H1 (cell line): ENCODE measurements around the gene LIMS1.
"Not testable (repeated sequence)": the region's sequence is repeated elsewhere in the genome, so short reads cannot be mapped to it uniquely, and the experiment has no call there.

ENCODE experiments used
- ATF2 ChIP-seq: IDR thresholded peaks from 2 replicates; pipeline ENCODE4 v1.6.1; 2012; ENCODE audit warnings: low read length, inconsistent platforms
- BACH1 ChIP-seq: IDR thresholded peaks from 2 replicates; pipeline ENCODE4 v1.6.1; 2012; ENCODE audit warnings: low read length, improper control_type of control experiment
- BRCA1 ChIP-seq: IDR thresholded peaks from 2 replicates; pipeline ENCODE4 v1.6.1; 2012; ENCODE audit warnings: low read depth, low read length, improper control_type of control experiment
- CREB1 ChIP-seq: IDR thresholded peaks from 2 replicates; pipeline ENCODE4 v1.6.1; 2012; ENCODE audit warnings: inconsistent platforms
- CTCF ChIP-seq, 3 experiments: IDR thresholded peaks; 1 replicate in 2 of 3; 2 replicates in 1 of 3; pipeline versions ENCODE4 v1.5.1 to v1.6.1; 2011; ENCODE audit warnings: low read length in 3 of 3, mild to moderate bottlenecking in 3 of 3, inconsistent platforms in 2 of 3, low read depth in 1 of 3, moderate library complexity in 1 of 3; ENCODE audit not compliant: insufficient read depth in 1 of 3; ENCODE audit errors: control extremely low read depth in 1 of 3
- EP300 ChIP-seq, 2 experiments: IDR thresholded peaks; 1 replicate in 1 of 2; 2 replicates in 1 of 2; pipeline ENCODE4 v1.6.1; 2011 to 2012; ENCODE audit warnings: low read depth in 2 of 2, low read length in 2 of 2, mild to moderate bottlenecking in 2 of 2, borderline replicate concordance in 1 of 2, inconsistent platforms in 1 of 2, moderate library complexity in 1 of 2
- EZH2 ChIP-seq: fragments of 200-600 bp; sonication (generic); IDR thresholded peaks from 2 replicates; pipeline ENCODE4 v1.7.1; 2012; ENCODE audit warnings: low read depth, mild to moderate bottlenecking, moderate library complexity, low read length, inconsistent platforms; ENCODE audit not compliant: severe bottlenecking
- KDM1A ChIP-seq: fragments of 200-600, 300-600 bp; sonication (generic); IDR thresholded peaks from 2 replicates; pipeline ENCODE4 v1.7.1; 2016; ENCODE audit warnings: mild to moderate bottlenecking, low read length, borderline replicate concordance
- POLR2A ChIP-seq, 2 experiments: IDR thresholded peaks; 1 replicate in 1 of 2; 2 replicates in 1 of 2; pipeline ENCODE4 v1.6.1; 2011; ENCODE audit warnings: low read depth in 2 of 2, low read length in 2 of 2, mild to moderate bottlenecking in 2 of 2; ENCODE audit errors: control extremely low read depth in 1 of 2
- POLR2AphosphoS5 ChIP-seq: IDR thresholded peaks from 2 replicates; pipeline ENCODE4 v1.6.1; 2011; ENCODE audit warnings: low read depth, low read length
- SP1 ChIP-seq: IDR thresholded peaks from 2 replicates; pipeline ENCODE4 v1.6.1; 2011; ENCODE audit warnings: low read depth, low read length
- YY1 ChIP-seq: IDR thresholded peaks from 2 replicates; pipeline ENCODE4 v1.6.1; 2011; ENCODE audit warnings: low read depth, mild to moderate bottlenecking, low read length

GRCh38 chr2:108664089-108664488 lies 129.8 kb downstream of the LIMS1 start:
- not testable (repeated sequence) for TF ChIP-seq POLR2A (IDR thresholded peaks at IDR 0.05; ENCODE audit: control extremely low read depth in 1 of 2, low read depth in 2 of 2, low read length in 2 of 2); CTCF (IDR thresholded peaks at IDR 0.05; ENCODE audit: control extremely low read depth in 1 of 3, insufficient read depth in 1 of 3, low read depth in 1 of 3, low read length in 3 of 3); EP300 (IDR thresholded peaks at IDR 0.05; ENCODE audit: borderline replicate concordance in 1 of 2, low read depth in 2 of 2, low read length in 2 of 2); EZH2; ATF2; KDM1A; SP1; POLR2AphosphoS5; YY1; BACH1; BRCA1; CREB1
